Stomach (tissue), 9 donors: ENCODE results near the gene FADS3. TPM values are rescaled to one million over a fixed set of nuclear protein-coding genes. Genes with fewer than 3 reads are reported as not detected.

Experiments used
- DNase-seq, 2 donors: peaks; one replicate each; pipeline versions ENCODE4 v3.0.0 to v3.0.0-alpha.2; 2013 to 2019
- H3K27ac ChIP-seq, 5 donors: fragments of 200-600 bp in 4 of 5; sonication (generic) in 4 of 5; one replicate each; pipeline ENCODE4 v1.5.1; 2013 to 2019; ENCODE audit warnings: mild to moderate bottlenecking in 1 of 5, moderate library complexity in 1 of 5
- H3K27me3 ChIP-seq, 3 donors: fragments of 200-600 bp; sonication (generic); one replicate each; pipeline ENCODE4 v1.5.1; 2017 to 2019; ENCODE audit warnings: mixed run types in 1 of 3
- H3K36me3 ChIP-seq, 4 donors: fragments of 200-600 bp; sonication (generic); 1 replicate in 3 of 4; 2 replicates in 1 of 4; pipeline ENCODE4 v1.5.1; 2016 to 2019
- H3K4me1 ChIP-seq, 4 donors: fragments of 200-600 bp; sonication (generic); one replicate each; pipeline ENCODE4 v1.5.1; 2016 to 2019
- H3K4me3 ChIP-seq, 4 donors: fragments of 200-600 bp; sonication (generic) in 3 of 4; one replicate each; pipeline ENCODE4 v1.5.1; 2016 to 2019; ENCODE audit warnings: mild to moderate bottlenecking in 1 of 4
- H3K9me3 ChIP-seq, 4 donors: fragments of 200-600 bp; sonication (generic); one replicate each; pipeline ENCODE4 v1.5.1; 2016 to 2019
- CTCF ChIP-seq, 7 experiments: fragments of 450-650 bp in 4 of 7; fragments of 200-600 bp in 3 of 7; sonication (generic) in 3 of 7; IDR thresholded peaks; one replicate each; pipeline ENCODE4 v1.5.1; 2016 to 2019; ENCODE audit warnings: antibody characterized with exemption in 7 of 7, control low read depth in 2 of 7, mild to moderate bottlenecking in 1 of 7
- EP300 ChIP-seq: sonication (generic); formaldehyde crosslinking; IDR thresholded peaks from one replicate; pipeline ENCODE4 v1.6.1; 2017; ENCODE audit warnings: antibody characterized with exemption
- POLR2A ChIP-seq, 4 donors: fragments of 450-650 bp; IDR thresholded peaks; one replicate each; pipeline ENCODE4 v1.6.1; 2016; ENCODE audit warnings: antibody characterized with exemption in 4 of 4, control low read depth in 2 of 4, mild to moderate bottlenecking in 1 of 4, moderate library complexity in 1 of 4
- POLR2AphosphoS5 ChIP-seq, 3 donors: sonication (generic); formaldehyde crosslinking; IDR thresholded peaks; one replicate each; pipeline ENCODE4 v1.6.1; 2016; ENCODE audit warnings: antibody characterized with exemption in 3 of 3
- WGBS, 5 donors: extraction: QIAGEN DNeasy Blood & Tissue Kit in 3 of 5; methylation state at CpG; one replicate each; pipeline versions ENCODE4 v1.1.5 to v1.1.7; 2013 to 2018; 5-methylcytosine and 5-hydroxymethylcytosine counted together
- intact Hi-C: fragments of 100-400 bp; cut with DNase I; formaldehyde crosslinking; loops from one replicate; pipeline ENCODE4 v1.15.1; 2023; ENCODE audit warnings: low total_unique reads
- polyA plus RNA-seq, 3 donors: library from polyadenylated mRNA; stranded (reverse); fragments of 200-250 nt; gene quantifications; one replicate each; pipeline ENCODE4 v1.2.3, GENCODE V29; 2013
- total RNA-seq, 5 donors: library from RNA; depleted of rRNA; stranded (reverse); fragments of >200 nt; gene quantifications; one replicate each; pipeline versions ENCODE4 v1.1.0 to v1.2.3, GENCODE V29; 2014 to 2016
- donor health status: healthy with polysubstance abuse.
- donor health status: Bipolar disorder and iron deficiency.
- donor health status: healthy.

Gene FADS3
- total and polyA plus RNA-seq, 8 donors, result 2.6 to 140 (median 17.5) TPM

DNA sequence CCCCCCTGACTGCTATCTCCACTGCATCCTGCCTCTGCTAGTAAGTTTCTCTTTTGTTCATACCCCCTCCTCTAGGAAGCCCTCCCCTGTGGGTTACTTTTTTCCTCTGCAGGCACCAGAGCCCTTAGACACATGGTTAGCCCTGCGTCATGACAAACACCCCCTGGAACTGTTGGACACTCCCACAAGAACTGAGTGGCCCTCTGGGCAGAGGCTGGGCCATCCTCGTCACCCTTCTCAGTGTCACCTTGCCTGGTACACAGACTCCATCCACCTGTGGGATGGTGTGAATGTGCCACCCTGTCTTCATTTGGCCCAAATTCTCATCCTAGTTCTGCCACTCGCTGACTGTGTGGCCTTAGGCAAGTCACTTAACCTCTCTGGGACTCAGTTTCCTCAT is 30.1 kb upstream of the FADS3 start:
- H3K4me3 ChIP-seq, result no peak overlapping the region
- intact Hi-C loops, result no loop called here
- H3K9me3 ChIP-seq, result no peaks in the 10 kb centered on the region
- WGBS, 5 donors, result 78 to 88% (median 85%) methylated on average over 2 to 3 of the region's 3 CpGs
- no peaks in the 10 kb centered on the region for H3K36me3 ChIP-seq
- H3K27ac ChIP-seq, result peak overlapping the region in 3 of 5 donors; percentile 75 to 86 (median 82)
- TF ChIP-seq POLR2A (IDR thresholded peaks at IDR 0.05) (no peak), POLR2AphosphoS5 (IDR thresholded peaks at IDR 0.05) (no peak), CTCF (IDR thresholded peaks at IDR 0.05) (no peak), EP300 (no peak)
- DNase-seq, result no peak
- peaks cover 35 to 53% (median 42%) of the 10 kb centered on the region in 4 donors for H3K4me1 ChIP-seq
- peaks cover 0 to 46% (median 14%) of the 10 kb centered on the region in 3 donors for H3K27me3 ChIP-seq

- TF ChIP-seq POLR2A (IDR thresholded peaks at IDR 0.05), result no peak
- no peak for TF ChIP-seq POLR2AphosphoS5 (IDR thresholded peaks at IDR 0.05)
- TF ChIP-seq CTCF (IDR thresholded peaks at IDR 0.05), result no peak
- no peak for TF ChIP-seq EP300
- intact Hi-C loops, result no loop called here
These were observed 28.6 kb upstream of the FADS3 start for GRCh38 chr11:61919705-61920631.

GRCh38 chr11:61918938-61919704 is 27.8 kb upstream of the FADS3 start:
- TF ChIP-seq EP300, result no peak
- TF ChIP-seq POLR2AphosphoS5 (IDR thresholded peaks at IDR 0.05), result no peak
- TF ChIP-seq CTCF (IDR thresholded peaks at IDR 0.05), result no peak
- no peak for TF ChIP-seq POLR2A (IDR thresholded peaks at IDR 0.05)
- H3K4me3 ChIP-seq, result no peak overlapping the region
- H3K36me3 ChIP-seq, result no peaks in the 10 kb centered on the region
- WGBS, 5 donors, result 62 to 72% (median 69%) methylated on average over 6 of the region's 6 CpGs
- H3K4me1 ChIP-seq, result peaks cover 36 to 53% (median 42%) of the 10 kb centered on the region in 4 donors
- no peaks in the 10 kb centered on the region for H3K9me3 ChIP-seq
- peak in 1 of 2 donors; percentile 51 for DNase-seq
- peaks cover 0 to 48% (median 14%) of the 10 kb centered on the region in 3 donors for H3K27me3 ChIP-seq
- intact Hi-C loops, result no loop called here
- peak overlapping the region in 4 of 5 donors; percentile 15 to 85 (median 74) for H3K27ac ChIP-seq

More at GRCh38 chr11:61919705-61920631, 28.6 kb upstream of the FADS3 start:
- Histone ChIP-seq H3K4me3 (no peak overlapping the region), H3K27me3 (peaks cover 0 to 48% (median 14%) of the 10 kb centered on the region in 3 donors), H3K4me1 (peaks cover 36 to 55% (median 44%) of the 10 kb centered on the region in 4 donors), H3K36me3 (no peaks in the 10 kb centered on the region), H3K27ac (peak overlapping the region in 4 of 5 donors; percentile 15 to 85 (median 74)), H3K9me3 (no peaks in the 10 kb centered on the region)
- peak in 1 of 2 donors; percentile 40 for DNase-seq
- 60 to 73% (median 68%) methylated on average over 11 to 13 of the region's 13 CpGs for WGBS, 5 donors
